Esophagus muscularis mucosa (tissue), 4 donors: ENCODE measurements around the gene DMXL2. TPM values are rescaled to one million over a fixed set of nuclear protein-coding genes. Genes with fewer than 3 reads are reported as not detected.
"Not testable (repeated sequence)": the region's sequence is repeated elsewhere in the genome, so short reads cannot be mapped to it uniquely, and the experiment has no call there.

ENCODE experiments used
- DNase-seq: peaks from one replicate; pipeline ENCODE4 v3.0.0-alpha.2; 2017; ENCODE audit errors: extremely low spot score
- H3K27ac ChIP-seq, 4 donors: fragments of 200-600 bp; sonication (generic); replicated peaks in 1 of 4; 1 replicate in 3 of 4; 2 replicates in 1 of 4; pipeline ENCODE4 v1.5.1; 2016 to 2019; ENCODE audit warnings: mild to moderate bottlenecking in 1 of 4
- H3K27me3 ChIP-seq, 4 donors: fragments of 200-600 bp; sonication (generic); one replicate each; pipeline versions ENCODE4 v1.5.1 to v1.6.0; 2016 to 2019
- H3K36me3 ChIP-seq, 4 donors: fragments of 200-600 bp; sonication (generic); one replicate each; pipeline ENCODE4 v1.5.1; 2016 to 2019
- H3K4me1 ChIP-seq, 4 donors: fragments of 200-600 bp; sonication (generic); one replicate each; pipeline ENCODE4 v1.5.1; 2016 to 2019
- H3K4me3 ChIP-seq, 4 donors: fragments of 200-600 bp; sonication (generic); 1 replicate in 2 of 4; 2 replicates in 2 of 4; pipeline ENCODE4 v1.5.1; 2016 to 2019; ENCODE audit warnings: mild to moderate bottlenecking in 4 of 4, moderate library complexity in 1 of 4
- H3K9me3 ChIP-seq, 4 donors: fragments of 200-600 bp; sonication (generic); 1 replicate in 3 of 4; 2 replicates in 1 of 4; pipeline ENCODE4 v1.5.1; 2016 to 2019
- CTCF ChIP-seq, 3 experiments: fragments of 200-600 bp in 2 of 3; fragments of 450-650 bp in 1 of 3; sonication (generic) in 2 of 3; IDR thresholded peaks; one replicate each; pipeline ENCODE4 v1.5.1; 2017 to 2019; ENCODE audit warnings: antibody characterized with exemption in 3 of 3, mild to moderate bottlenecking in 2 of 3, moderate library complexity in 1 of 3
- EP300 ChIP-seq: sonication (generic); formaldehyde crosslinking; IDR thresholded peaks from one replicate; pipeline ENCODE4 v1.6.1; 2017; ENCODE audit warnings: antibody characterized with exemption
- POLR2A ChIP-seq: fragments of 450-650 bp; IDR thresholded peaks from one replicate; pipeline ENCODE4 v1.6.1; 2017; ENCODE audit warnings: antibody characterized with exemption, moderate library complexity, mild to moderate bottlenecking, low read depth
- POLR2AphosphoS5 ChIP-seq, 2 donors: sonication (generic); formaldehyde crosslinking; IDR thresholded peaks; one replicate each; pipeline ENCODE4 v1.6.1; 2017; ENCODE audit warnings: antibody characterized with exemption in 2 of 2
- WGBS: methylation state at CpG from one replicate; pipeline ENCODE4 v1.1.5; 2018; 5-methylcytosine and 5-hydroxymethylcytosine counted together
- intact Hi-C: fragments of 100-400 bp; cut with DNase I; formaldehyde crosslinking; loops from one replicate; pipeline ENCODE4 v1.15.1; 2023
- total RNA-seq, 4 donors: library from RNA; depleted of rRNA; stranded (reverse); fragments of >200 nt; gene quantifications; one replicate each; pipeline versions ENCODE4 v1.1.0 to v1.2.1, GENCODE V29; 2016

Gene DMXL2
- total RNA-seq, 4 donors from 2014 or later, result 18.8 to 26.6 (median 19.3) TPM

GRCh38 chr15:51619331-51620035 lies 3.1 kb downstream of the DMXL2 start:
- DNase-seq, result no peak
- WGBS, result 88% methylated on average over 6 of the region's 6 CpGs
- no peaks in the 10 kb centered on the region for H3K27me3 ChIP-seq
- H3K4me3 ChIP-seq, result no peak overlapping the region
- H3K4me1 ChIP-seq, result peaks cover 3 to 37% (median 29%) of the 10 kb centered on the region in 4 donors
- intact Hi-C loops, result loop anchor here (5.0 kb wide), 1 partner anchor 82 kb away; no protein-coding TSS in a partner anchor
- no peaks in the 10 kb centered on the region for H3K36me3 ChIP-seq
- TF ChIP-seq POLR2A (no peak), EP300 (no peak), CTCF (IDR thresholded peaks at IDR 0.05) (no peak), POLR2AphosphoS5 (IDR thresholded peaks at IDR 0.05) (no peak)
- H3K27ac ChIP-seq, result no peak overlapping the region
- no peaks in the 10 kb centered on the region for H3K9me3 ChIP-seq

GRCh38 chr15:51617886-51618285 lies 4.7 kb downstream of the DMXL2 start:
- WGBS, result 78% methylated on average over 3 of the region's 3 CpGs
- H3K27me3 ChIP-seq, result no peaks in the 10 kb centered on the region
- no peak for DNase-seq
- no peaks in the 10 kb centered on the region for H3K9me3 ChIP-seq
- H3K4me3 ChIP-seq, result no peak overlapping the region
- no peak overlapping the region for H3K27ac ChIP-seq
- intact Hi-C loops, result no loop called here
- no peaks in the 10 kb centered on the region for H3K36me3 ChIP-seq
- peaks cover 0 to 28% (median 22%) of the 10 kb centered on the region in 4 donors for H3K4me1 ChIP-seq
- no peak for TF ChIP-seq POLR2A
- no peak for TF ChIP-seq POLR2AphosphoS5 (IDR thresholded peaks at IDR 0.05)
- TF ChIP-seq EP300, result no peak
- no peak for TF ChIP-seq CTCF (IDR thresholded peaks at IDR 0.05)

GRCh38 chr15:51613951-51614350 lies 8.6 kb downstream of the DMXL2 start:
- Histone ChIP-seq H3K27me3 (no peaks in the 10 kb centered on the region), H3K36me3 (no peaks in the 10 kb centered on the region), H3K27ac (no peak overlapping the region), H3K4me3 (no peak overlapping the region), H3K9me3 (peaks cover 0 to 5% (median 0%) of the 10 kb centered on the region in 4 donors), H3K4me1 (no peaks in the 10 kb centered on the region)
- intact Hi-C loops, result no loop called here
- no peak for TF ChIP-seq POLR2A
- TF ChIP-seq EP300, result no peak
- no peak for TF ChIP-seq POLR2AphosphoS5 (IDR thresholded peaks at IDR 0.05)
- TF ChIP-seq CTCF (IDR thresholded peaks at IDR 0.05), result no peak
- DNase-seq, result no peak
- 88% methylated on average over 3 of the region's 3 CpGs for WGBS

- DNase-seq, H3K4me1 ChIP-seq, H3K9me3 ChIP-seq, H3K36me3 ChIP-seq, H3K4me3 ChIP-seq, H3K27me3 ChIP-seq, intact Hi-C loops, H3K27ac ChIP-seq: not testable (repeated sequence)
- WGBS, result 99% methylated on average over 5 of the region's 5 CpGs
Observed at GRCh38 chr15:51612669-51613068, 9.9 kb downstream of the DMXL2 start.

GRCh38 chr15:51603462-51603948 lies 19.1 kb downstream of the DMXL2 start:
- 91% methylated on average over 15 of the region's 15 CpGs for WGBS

GRCh38 chr15:51603002-51603401 lies 19.6 kb downstream of the DMXL2 start:
- intact Hi-C loops, result no loop called here
- H3K27ac ChIP-seq, result no peak overlapping the region
- 70% methylated on average over 2 of the region's 2 CpGs for WGBS

More at GRCh38 chr15:51603462-51603948, 19.1 kb downstream of the DMXL2 start:
- H3K27me3 ChIP-seq, H3K27ac ChIP-seq, H3K36me3 ChIP-seq, DNase-seq, H3K9me3 ChIP-seq, H3K4me3 ChIP-seq, H3K4me1 ChIP-seq, intact Hi-C loops: not testable (repeated sequence)

More at GRCh38 chr15:51603002-51603401, 19.6 kb downstream of the DMXL2 start:
- Histone ChIP-seq H3K36me3 (no peaks in the 10 kb centered on the region), H3K4me1 (no peaks in the 10 kb centered on the region), H3K27me3 (no peaks in the 10 kb centered on the region), H3K9me3 (no peaks in the 10 kb centered on the region), H3K4me3 (no peak overlapping the region)
- no peak for TF ChIP-seq EP300
- no peak for TF ChIP-seq CTCF (IDR thresholded peaks at IDR 0.05)
- TF ChIP-seq POLR2AphosphoS5 (IDR thresholded peaks at IDR 0.05), result no peak
- TF ChIP-seq POLR2A, result no peak
- no peak for DNase-seq
